IMR-90 (cell line): Measurements from ENCODE around the gene ANKRD22.

ENCODE experiments used
- CEBPB ChIP-seq: IDR thresholded peaks from 2 replicates; pipeline ENCODE4 v1.6.1; 2012; ENCODE audit warnings: low read depth, low read length, improper control_type of control experiment
- CTCF ChIP-seq: conservative IDR thresholded peaks from 2 replicates; pipeline ENCODE4 v1.5.1; 2012; ENCODE audit warnings: mild to moderate bottlenecking, low read depth, low read length, improper control_type of control experiment
- MAFK ChIP-seq: IDR thresholded peaks from 2 replicates; pipeline ENCODE4 v1.6.1; 2012; ENCODE audit warnings: low read depth, low read length, improper control_type of control experiment
- MAZ ChIP-seq: IDR thresholded peaks from 2 replicates; pipeline ENCODE4 v1.6.1; 2012; ENCODE audit warnings: low read depth, mild to moderate bottlenecking, low read length, improper control_type of control experiment, moderate library complexity, borderline replicate concordance
- NFE2L2 ChIP-seq: fragments of 150-350 bp; IDR thresholded peaks from 2 replicates; pipeline ENCODE4 v1.6.1; 2016; ENCODE audit warnings: low read depth, mild to moderate bottlenecking, low read length
- POLR2A ChIP-seq: IDR thresholded peaks from 2 replicates; pipeline ENCODE4 v1.6.1; 2012; ENCODE audit warnings: mild to moderate bottlenecking, low read depth, low read length
- RAD21 ChIP-seq: IDR thresholded peaks from 2 replicates; pipeline ENCODE4 v1.6.1; 2012; ENCODE audit warnings: low read length, improper control_type of control experiment
- RFX5 ChIP-seq: IDR thresholded peaks from 2 replicates; pipeline ENCODE4 v1.8.0; 2012; ENCODE audit warnings: low read depth, mild to moderate bottlenecking, low read length, moderate library complexity
- SMC3 ChIP-seq: fragments of 150-350 bp; IDR thresholded peaks from 2 replicates; pipeline ENCODE4 v1.6.1; 2016; ENCODE audit warnings: low read depth, mild to moderate bottlenecking, antibody characterized with exemption, low read length, moderate library complexity

DNA sequence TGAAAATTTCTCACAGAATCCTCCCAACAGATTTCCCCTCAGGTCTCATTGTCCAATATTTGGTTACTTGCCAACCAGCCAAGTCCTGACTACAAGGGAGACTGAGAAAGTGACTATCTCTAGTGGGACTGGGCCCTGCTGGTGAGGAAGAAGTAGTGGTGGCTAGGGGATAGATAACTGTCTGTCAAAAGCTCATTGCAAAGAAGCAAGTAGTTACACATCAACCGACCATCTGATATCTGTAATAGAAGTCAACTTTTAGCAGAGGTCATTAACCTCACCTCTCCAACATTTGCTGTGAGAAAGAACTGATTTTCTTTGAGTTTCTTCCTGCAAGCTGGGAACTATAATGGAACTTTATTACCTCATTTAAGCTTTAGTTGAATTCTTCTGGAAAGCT, 43.6 kb upstream of the ANKRD22 start:
- no peak for TF ChIP-seq CTCF
- no peak for TF ChIP-seq MAZ
- TF ChIP-seq POLR2A = no peak
- TF ChIP-seq MAFK = no peak
- TF ChIP-seq CEBPB = no peak
- no peak for TF ChIP-seq RFX5
- no peak for TF ChIP-seq RAD21
- TF ChIP-seq SMC3 = no peak
- TF ChIP-seq NFE2L2 = no peak
